Liver (tissue), 9 donors: ENCODE data around the gene ZNF562. TPM values are rescaled to one million over a fixed set of nuclear protein-coding genes. Genes with fewer than 3 reads are reported as not detected.
A peak's percentile ranks its signal among the peaks of the same experiment; 100 is the strongest.

Source experiments
- DNase-seq: peaks from one replicate; pipeline ENCODE4 v3.0.0-alpha.2; 2017; ENCODE audit warnings: low spot score
- H3K27ac ChIP-seq, 2 donors: one replicate each; pipeline ENCODE4 v1.7.0; 2013; ENCODE audit warnings: inconsistent platforms in 2 of 2, low read length in 2 of 2, control low read depth in 1 of 2, low read depth in 1 of 2, mild to moderate bottlenecking in 1 of 2
- H3K27me3 ChIP-seq, 4 donors: one replicate each; pipeline versions ENCODE4 v1.6.1 to v1.7.0; 2013; ENCODE audit warnings: low read length in 3 of 4, inconsistent platforms in 1 of 4, mild to moderate bottlenecking in 1 of 4, moderate library complexity in 1 of 4; ENCODE audit not compliant: control insufficient read depth in 4 of 4, insufficient read depth in 4 of 4
- H3K36me3 ChIP-seq, 4 donors: one replicate each; pipeline versions ENCODE4 v1.6.1 to v1.7.0; 2013; ENCODE audit warnings: low read length in 3 of 4, mild to moderate bottlenecking in 3 of 4, low read depth in 1 of 4, moderate library complexity in 1 of 4; ENCODE audit not compliant: control insufficient read depth in 4 of 4, insufficient read depth in 3 of 4
- H3K4me1 ChIP-seq, 4 donors: one replicate each; pipeline versions ENCODE4 v1.6.1 to v1.7.0; 2013; ENCODE audit warnings: low read length in 3 of 4, mild to moderate bottlenecking in 3 of 4, moderate library complexity in 1 of 4; ENCODE audit not compliant: control insufficient read depth in 4 of 4, insufficient read depth in 4 of 4
- H3K4me3 ChIP-seq, 3 donors: one replicate each; pipeline versions ENCODE4 v1.6.1 to v1.7.0; 2013; ENCODE audit warnings: low read length in 3 of 3, control low read depth in 1 of 3, low read depth in 1 of 3, mild to moderate bottlenecking in 1 of 3
- H3K9ac ChIP-seq, 2 donors: one replicate each; pipeline ENCODE4 v1.7.0; 2013; ENCODE audit warnings: low read length in 2 of 2, mild to moderate bottlenecking in 2 of 2, moderate library complexity in 2 of 2, control low read depth in 1 of 2, low read depth in 1 of 2
- H3K9me3 ChIP-seq, 4 donors: one replicate each; pipeline versions ENCODE4 v1.6.1 to v1.7.0; 2013; ENCODE audit warnings: low read length in 3 of 4; ENCODE audit not compliant: control insufficient read depth in 4 of 4
- ATF3 ChIP-seq: IDR thresholded peaks from 2 replicates; pipeline ENCODE4 v1.6.1; 2016; ENCODE audit warnings: antibody characterized with exemption
- GABPA ChIP-seq, 2 donors: IDR thresholded peaks in 1 of 2; conservative IDR thresholded peaks in 1 of 2; 2 replicates each; pipeline ENCODE4 v1.6.1; 2016; ENCODE audit warnings: antibody characterized with exemption in 2 of 2, mild to moderate bottlenecking in 1 of 2, moderate library complexity in 1 of 2
- HNF4G ChIP-seq: IDR thresholded peaks from 2 replicates; pipeline ENCODE4 v1.6.1; 2016; ENCODE audit warnings: antibody characterized with exemption
- JUND ChIP-seq, 2 donors: IDR thresholded peaks; 2 replicates each; pipeline ENCODE4 v1.6.1; 2016; ENCODE audit warnings: antibody characterized with exemption in 2 of 2
- MAX ChIP-seq: IDR thresholded peaks from 2 replicates; pipeline ENCODE4 v1.6.1; 2016; ENCODE audit warnings: antibody characterized with exemption
- NR2F2 ChIP-seq: IDR thresholded peaks from 2 replicates; pipeline ENCODE4 v1.6.1; 2016; ENCODE audit warnings: antibody characterized with exemption
- RAD21 ChIP-seq, 2 donors: IDR thresholded peaks; 2 replicates each; pipeline ENCODE4 v1.6.1; 2016; ENCODE audit warnings: antibody characterized with exemption in 2 of 2, mild to moderate bottlenecking in 2 of 2
- REST ChIP-seq: IDR thresholded peaks from 2 replicates; pipeline ENCODE4 v1.6.1; 2016; ENCODE audit warnings: antibody characterized with exemption, mild to moderate bottlenecking
- RXRA ChIP-seq, 2 donors: IDR thresholded peaks; 2 replicates each; pipeline ENCODE4 v1.6.1; 2017 to 2018; ENCODE audit warnings: antibody characterized with exemption in 2 of 2, mild to moderate bottlenecking in 1 of 2
- SP1 ChIP-seq: IDR thresholded peaks from 2 replicates; pipeline ENCODE4 v1.6.1; 2018; ENCODE audit warnings: antibody characterized with exemption, mild to moderate bottlenecking
- TAF1 ChIP-seq: conservative IDR thresholded peaks from 2 replicates; pipeline ENCODE4 v1.6.1; 2016; ENCODE audit warnings: antibody characterized with exemption, mild to moderate bottlenecking
- YY1 ChIP-seq: IDR thresholded peaks from 2 replicates; pipeline ENCODE4 v1.6.1; 2016; ENCODE audit warnings: antibody characterized with exemption, mild to moderate bottlenecking
- ZBTB33 ChIP-seq: IDR thresholded peaks from 2 replicates; pipeline ENCODE4 v1.6.1; 2016; ENCODE audit warnings: antibody characterized with exemption
- WGBS: extraction: QIAGEN DNeasy Blood & Tissue Kit; methylation state at CpG from one replicate; pipeline ENCODE4 v1.1.7; 2013; 5-methylcytosine and 5-hydroxymethylcytosine counted together
- polyA plus RNA-seq, 2 donors: library from polyadenylated mRNA; stranded (reverse) in 1 of 2; unstranded in 1 of 2; fragments of 200-250 nt in 1 of 2; fragments of >200 nt in 1 of 2; fragmentation: Nextera tagmentation in 1 of 2; extraction: Ambion mirVana in 1 of 2; gene quantifications; one replicate each; pipeline versions ENCODE4 v1.2.1 to v1.2.3, GENCODE V29; 2013 to 2015
- total RNA-seq, 2 donors: library from RNA; depleted of rRNA; stranded (reverse); fragments of >200 nt; gene quantifications; one replicate each; pipeline ENCODE4 v1.2.3, GENCODE V29; 2014
- donor health status: healthy.
- donor health status: healthy.
- donor health status: healthy.
- donor health status: healthy.
- donor health status: healthy.

The ZNF562 gene
- total and polyA plus RNA-seq, 4 donors, result 4.1 to 14.9 (median 9.0) TPM

- peaks cover 14 to 32% (median 24%) of the 10 kb centered on the region in 4 donors for H3K36me3 ChIP-seq
- DNase-seq, result no peak
- TF ChIP-seq RAD21 (IDR thresholded peaks at IDR 0.05) (no peak), ATF3 (no peak), RXRA (IDR thresholded peaks at IDR 0.05) (no peak), JUND (IDR thresholded peaks at IDR 0.05) (no peak), NR2F2 (no peak), GABPA (IDR thresholded peaks at IDR 0.05 in 1 of 2, conservative IDR thresholded peaks at IDR 0.05 in 1 of 2) (no peak), REST (no peak), TAF1 (no peak), SP1 (no peak), MAX (no peak), HNF4G (no peak), ZBTB33 (no peak), YY1 (no peak)
- peak overlapping the region; percentile 69 to 96 (median 86) for H3K4me3 ChIP-seq
- H3K9ac ChIP-seq, result peak overlapping the region; percentile 68 to 72
- H3K9me3 ChIP-seq, result no peaks in the 10 kb centered on the region
- under 1% methylated on average over 16 of the region's 16 CpGs for WGBS
- H3K4me1 ChIP-seq, result peaks cover 0 to 13% (median 12%) of the 10 kb centered on the region in 4 donors
- H3K27me3 ChIP-seq, result no peaks in the 10 kb centered on the region
- H3K27ac ChIP-seq, result peak overlapping the region; percentile 70 to 95
Observed at GRCh38 chr19:9620842-9621155, 54.1 kb downstream of the ZNF562 start.

GRCh38 chr19:9615844-9616243 is 59.1 kb downstream of the ZNF562 start:
- no peak overlapping the region for H3K4me3 ChIP-seq
- peaks cover 0 to 7% (median 6%) of the 10 kb centered on the region in 4 donors for H3K4me1 ChIP-seq
- peaks cover 18 to 29% (median 21%) of the 10 kb centered on the region in 4 donors for H3K9me3 ChIP-seq
- H3K9ac ChIP-seq, result no peak overlapping the region
- H3K27me3 ChIP-seq, result no peaks in the 10 kb centered on the region
- peaks cover 41 to 81% (median 71%) of the 10 kb centered on the region in 4 donors for H3K36me3 ChIP-seq
- no peak for DNase-seq
- no peak for TF ChIP-seq MAX
- TF ChIP-seq TAF1, result no peak
- TF ChIP-seq ATF3, result no peak
- no peak for TF ChIP-seq SP1
- H3K27ac ChIP-seq, result no peak overlapping the region
